Activated T-helper 17 cell treated with anti-CD3 and anti-CD28 coated beads, Interleukin-2, amount 50 U/mL, for 72 hours (primary cell): ENCODE data around the gene FMR1. TPM values are rescaled to one million over a fixed set of nuclear protein-coding genes. Genes with fewer than 3 reads are reported as not detected.

Experiments used
- ATAC-seq: fragments of 150-1000 bp; cut with Tn5 transposase; replicated peaks from 2 replicates; pipeline ENCODE4 v1.10.0; 2021; ENCODE audit warnings: mild to moderate bottlenecking, moderate library complexity
- H3K27ac Mint-ChIP-seq: one replicate; pipeline ENCODE4 v1.8.0; 2022; ENCODE audit warnings: mixed read lengths
- H3K27me3 Mint-ChIP-seq: one replicate; pipeline ENCODE4 v1.8.0; 2022; ENCODE audit warnings: mixed read lengths
- H3K36me3 Mint-ChIP-seq: one replicate; pipeline ENCODE4 v1.8.0; 2022; ENCODE audit warnings: low read depth, mild to moderate bottlenecking, mixed read lengths
- H3K4me1 Mint-ChIP-seq: one replicate; pipeline ENCODE4 v1.8.0; 2022; ENCODE audit warnings: mixed read lengths
- H3K4me3 Mint-ChIP-seq: one replicate; pipeline ENCODE4 v1.8.0; 2022; ENCODE audit warnings: mild to moderate bottlenecking, mixed read lengths
- H3K9me3 Mint-ChIP-seq: one replicate; pipeline ENCODE4 v1.8.0; 2022; ENCODE audit warnings: mixed read lengths
- total RNA-seq, 2 donors: library from RNA; stranded (reverse); gene quantifications; one replicate each; pipeline ENCODE4 v1.2.3, GENCODE V29; 2022

The FMR1 gene
- 10 to 100 TPM; 41.3 to 42.2 TPM for total RNA-seq

DNA sequence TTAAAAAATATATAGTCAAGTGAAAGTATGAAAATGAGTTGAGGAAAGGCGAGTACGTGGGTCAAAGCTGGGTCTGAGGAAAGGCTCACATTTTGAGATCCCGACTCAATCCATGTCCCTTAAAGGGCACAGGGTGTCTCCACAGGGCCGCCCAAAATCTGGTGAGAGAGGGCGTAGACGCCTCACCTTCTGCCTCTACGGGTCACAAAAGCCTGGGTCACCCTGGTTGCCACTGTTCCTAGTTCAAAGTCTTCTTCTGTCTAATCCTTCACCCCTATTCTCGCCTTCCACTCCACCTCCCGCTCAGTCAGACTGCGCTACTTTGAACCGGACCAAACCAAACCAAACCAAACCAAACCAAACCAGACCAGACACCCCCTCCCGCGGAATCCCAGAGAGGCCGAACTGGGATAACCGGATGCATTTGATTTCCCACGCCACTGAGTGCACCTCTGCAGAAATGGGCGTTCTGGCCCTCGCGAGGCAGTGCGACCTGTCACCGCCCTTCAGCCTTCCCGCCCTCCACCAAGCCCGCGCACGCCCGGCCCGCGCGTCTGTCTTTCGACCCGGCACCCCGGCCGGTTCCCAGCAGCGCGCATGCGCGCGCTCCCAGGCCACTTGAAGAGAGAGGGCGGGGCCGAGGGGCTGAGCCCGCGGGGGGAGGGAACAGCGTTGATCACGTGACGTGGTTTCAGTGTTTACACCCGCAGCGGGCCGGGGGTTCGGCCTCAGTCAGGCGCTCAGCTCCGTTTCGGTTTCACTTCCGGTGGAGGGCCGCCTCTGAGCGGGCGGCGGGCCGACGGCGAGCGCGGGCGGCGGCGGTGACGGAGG is at the start of gene FMR1:
Gene FMR1, plus strand, starts transcription at position 728 of the 831 bp plus-strand sequence. CDS start 261 bp downstream, outside the sequence.
- Mint-ChIP-seq H3K27ac (peak within 1 kb of the TSS; percentile 82), H3K4me1 (peaks cover 3% of the 10 kb centered on the region), H3K4me3 (peak within 1 kb of the TSS; percentile 74), H3K27me3 (no peaks in the 10 kb centered on the region), H3K36me3 (peaks cover 10% of the 10 kb centered on the region), H3K9me3 (no peaks in the 10 kb centered on the region)
- peak; percentile 90 for ATAC-seq

DNA sequence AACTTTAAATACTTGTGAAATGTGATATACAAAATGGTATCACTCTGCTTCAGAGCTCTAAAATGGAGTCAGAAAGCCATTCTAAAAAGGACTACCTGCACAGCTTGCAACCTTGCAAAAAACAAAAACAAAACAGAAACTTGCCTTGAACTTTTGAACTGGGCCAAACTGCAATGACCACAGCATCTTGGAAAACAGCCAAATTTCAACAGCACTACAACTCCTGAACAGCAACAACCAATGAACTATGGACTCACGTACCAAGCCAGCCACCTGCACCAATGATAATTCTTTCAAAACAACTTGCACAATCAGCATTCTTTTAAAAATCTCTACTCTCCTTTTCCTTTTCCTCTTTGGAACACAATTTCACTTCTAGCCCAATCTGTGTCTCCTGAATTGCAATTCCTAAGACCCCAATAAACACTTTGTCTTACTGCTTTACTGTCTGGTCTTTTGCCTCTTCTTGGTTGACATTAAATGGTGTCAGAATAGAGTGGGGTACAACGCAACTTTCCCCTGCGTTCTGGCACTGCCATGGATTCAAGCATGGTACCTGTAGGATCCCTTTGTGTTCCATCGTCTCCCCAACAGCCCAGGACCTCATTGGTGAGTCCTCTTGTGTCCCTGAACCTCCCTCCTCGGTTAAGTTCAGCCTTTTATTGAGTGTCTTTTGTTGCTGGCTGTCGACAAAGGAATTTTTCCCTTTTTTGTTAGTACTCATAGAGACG is 35.7 kb upstream of the FMR1 start:
- H3K36me3 Mint-ChIP-seq: no peaks in the 10 kb centered on the region
- no peak overlapping the region for H3K27ac Mint-ChIP-seq
- peaks cover 5% of the 10 kb centered on the region for H3K27me3 Mint-ChIP-seq

DNA sequence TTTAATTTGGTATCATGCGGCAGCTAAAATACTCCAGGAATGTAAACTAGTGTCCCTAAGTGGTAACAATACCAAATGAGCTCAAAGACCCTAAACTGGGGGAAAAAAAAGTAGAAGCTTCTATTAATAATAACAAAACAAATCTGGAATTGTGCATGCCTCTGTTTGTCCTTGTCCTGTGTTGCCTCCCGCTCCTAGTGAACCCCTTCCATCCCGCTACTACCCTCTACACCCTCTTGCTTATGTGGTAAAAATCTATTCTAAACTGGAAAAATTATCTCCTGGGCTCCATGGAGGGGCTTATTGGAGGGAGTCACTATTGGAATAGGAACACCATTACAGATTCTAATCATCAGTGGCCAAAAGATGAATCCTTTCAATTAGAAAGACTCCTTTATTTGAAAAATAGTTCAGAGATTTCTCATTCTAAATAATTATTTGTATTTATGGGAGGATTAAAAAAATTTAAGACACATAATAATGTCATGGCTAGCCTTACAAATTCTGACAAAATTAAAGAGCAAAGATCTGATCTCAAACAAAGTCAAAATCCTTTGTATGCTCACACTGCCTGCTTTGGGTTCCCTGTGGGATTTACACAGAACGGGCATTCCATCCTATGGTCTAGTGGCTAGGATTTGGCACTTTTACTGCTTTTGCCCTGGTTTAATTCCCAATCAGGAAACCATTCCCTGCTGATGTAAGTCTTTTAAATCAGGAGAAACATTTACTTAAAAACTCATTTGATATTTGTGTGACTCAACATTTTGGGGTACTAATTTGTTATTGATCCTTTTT is 34.7 kb upstream of the FMR1 start:
- Mint-ChIP-seq H3K9me3 (peaks cover 3% of the 10 kb centered on the region), H3K4me1 (peaks cover 7% of the 10 kb centered on the region), H3K27me3 (peaks cover 3% of the 10 kb centered on the region), H3K36me3 (no peaks in the 10 kb centered on the region), H3K4me3 (no peak overlapping the region), H3K27ac (no peak overlapping the region)
- ATAC-seq: no peak

More for the DNA sequence above, 35.7 kb upstream of the FMR1 start:
- peaks cover 3% of the 10 kb centered on the region for H3K9me3 Mint-ChIP-seq
- H3K4me3 Mint-ChIP-seq: no peak overlapping the region
- ATAC-seq: no peak
- peaks cover 7% of the 10 kb centered on the region for H3K4me1 Mint-ChIP-seq

DNA sequence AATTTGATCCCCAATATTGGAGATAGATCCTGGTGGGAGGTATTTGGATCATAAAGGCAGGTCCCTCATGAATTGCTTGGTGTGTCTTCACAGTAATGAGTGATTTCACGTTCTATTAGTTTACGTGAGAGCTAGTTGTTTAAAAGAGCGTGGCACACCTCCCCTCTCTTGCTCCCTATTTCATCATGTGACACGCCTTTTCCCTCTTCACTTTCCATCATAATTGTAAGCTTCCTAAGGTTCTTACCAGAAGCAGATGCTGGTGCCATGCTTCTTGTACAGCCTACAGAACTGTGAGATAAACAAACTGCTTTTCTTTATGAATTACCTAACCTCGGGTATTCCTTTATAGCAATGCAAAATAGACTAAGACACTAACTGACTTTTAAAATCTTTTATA is 34.0 kb upstream of the FMR1 start:
- H3K36me3 Mint-ChIP-seq: no peaks in the 10 kb centered on the region
- no peak overlapping the region for H3K27ac Mint-ChIP-seq
- H3K9me3 Mint-ChIP-seq: peaks cover 3% of the 10 kb centered on the region
- peaks cover 3% of the 10 kb centered on the region for H3K27me3 Mint-ChIP-seq
- H3K4me1 Mint-ChIP-seq: peaks cover 7% of the 10 kb centered on the region
- H3K4me3 Mint-ChIP-seq: no peak overlapping the region
- ATAC-seq: no peak

DNA sequence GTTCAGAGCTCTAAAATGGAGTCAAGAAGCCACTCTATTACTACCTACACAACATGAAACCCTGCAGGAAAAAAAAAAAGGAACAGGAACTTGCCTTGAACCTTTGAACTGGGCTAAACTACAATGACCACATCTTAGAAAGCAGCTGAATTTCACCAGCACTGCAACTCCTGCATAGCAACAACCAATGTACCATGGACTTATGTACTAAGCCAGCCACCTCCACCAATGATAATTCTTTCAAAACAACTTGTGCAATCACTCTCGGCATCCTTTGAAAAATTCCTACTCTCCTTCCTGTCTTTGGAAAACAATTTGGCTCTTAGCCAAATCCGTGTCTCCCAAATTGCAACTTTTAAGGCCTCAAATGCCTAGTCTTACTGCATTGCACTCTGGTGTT is 26.8 kb upstream of the FMR1 start:
- H3K36me3 Mint-ChIP-seq: no peaks in the 10 kb centered on the region
- no peaks in the 10 kb centered on the region for H3K27me3 Mint-ChIP-seq
- no peaks in the 10 kb centered on the region for H3K4me1 Mint-ChIP-seq
- H3K9me3 Mint-ChIP-seq: peaks cover 5% of the 10 kb centered on the region
- no peak for ATAC-seq
- no peak overlapping the region for H3K27ac Mint-ChIP-seq
- no peak overlapping the region for H3K4me3 Mint-ChIP-seq

DNA sequence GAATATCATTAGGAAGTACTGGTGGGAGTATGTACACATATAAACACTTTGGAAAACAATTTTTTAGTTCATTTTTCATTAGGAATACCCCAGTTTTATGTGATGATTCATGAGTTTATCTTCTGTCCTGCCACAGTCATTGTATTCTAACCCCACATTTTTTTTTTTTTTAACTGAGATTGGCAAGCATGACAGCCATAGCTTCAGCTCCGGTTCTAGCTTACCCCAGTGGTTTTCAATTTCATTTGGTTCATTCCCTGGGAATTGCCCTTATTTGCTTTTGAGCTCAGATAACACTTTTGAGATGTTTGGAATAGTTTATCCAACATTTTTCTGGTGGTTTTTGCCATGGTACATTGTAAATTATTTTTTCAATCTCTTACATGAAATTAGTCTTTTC is 21.0 kb upstream of the FMR1 start:
- H3K9me3 Mint-ChIP-seq: peaks cover 5% of the 10 kb centered on the region
- H3K27me3 Mint-ChIP-seq: peaks cover 3% of the 10 kb centered on the region
- no peak overlapping the region for H3K27ac Mint-ChIP-seq
- ATAC-seq: no peak
- no peak overlapping the region for H3K4me3 Mint-ChIP-seq
- H3K4me1 Mint-ChIP-seq: no peaks in the 10 kb centered on the region
- no peaks in the 10 kb centered on the region for H3K36me3 Mint-ChIP-seq

DNA sequence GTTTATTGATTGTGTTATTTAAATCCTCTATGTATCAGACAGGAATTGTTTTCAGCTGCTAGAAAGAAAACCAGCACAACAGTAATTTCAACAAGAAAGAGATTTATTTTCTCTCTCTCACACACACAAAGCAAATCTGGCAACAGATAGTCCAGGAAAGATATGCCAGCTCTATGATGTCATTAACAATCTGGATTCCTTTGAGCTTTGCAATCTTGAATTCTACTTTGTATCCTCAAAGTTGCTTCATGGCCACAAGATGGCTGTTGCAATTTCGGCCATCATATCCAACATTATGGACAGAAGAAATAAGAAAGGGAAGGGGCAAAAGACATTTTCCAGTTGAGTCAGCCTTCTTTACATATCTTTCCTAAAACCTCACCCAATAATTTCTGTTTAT is 19.8 kb upstream of the FMR1 start:
- H3K27me3 Mint-ChIP-seq: peaks cover 3% of the 10 kb centered on the region
- peaks cover 5% of the 10 kb centered on the region for H3K9me3 Mint-ChIP-seq
- no peak for ATAC-seq
- H3K27ac Mint-ChIP-seq: no peak overlapping the region
- no peaks in the 10 kb centered on the region for H3K36me3 Mint-ChIP-seq
- H3K4me3 Mint-ChIP-seq: no peak overlapping the region
- no peaks in the 10 kb centered on the region for H3K4me1 Mint-ChIP-seq

DNA sequence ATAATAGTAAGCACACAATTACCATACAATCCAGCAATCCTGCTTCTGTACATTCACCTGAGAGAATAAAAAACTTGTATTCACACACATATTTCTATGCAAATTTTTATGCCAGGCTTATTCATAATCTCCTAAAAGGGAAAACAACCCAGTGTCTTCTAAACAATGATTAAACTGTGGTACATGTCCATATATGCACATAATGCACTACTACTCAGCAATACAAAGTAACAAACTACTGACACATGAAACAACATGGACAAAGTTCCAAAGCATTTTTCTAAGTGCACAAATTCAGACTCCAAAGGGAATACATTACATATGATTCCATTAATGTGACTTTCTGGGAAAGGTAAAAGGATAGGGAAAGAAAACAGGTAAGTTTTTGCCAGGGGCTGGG is 18.0 kb upstream of the FMR1 start:
- no peak for ATAC-seq
- Mint-ChIP-seq H3K4me3 (no peak overlapping the region), H3K27ac (no peak overlapping the region), H3K4me1 (no peaks in the 10 kb centered on the region), H3K27me3 (peaks cover 3% of the 10 kb centered on the region), H3K9me3 (peaks cover under 1% of the 10 kb centered on the region), H3K36me3 (no peaks in the 10 kb centered on the region)

DNA sequence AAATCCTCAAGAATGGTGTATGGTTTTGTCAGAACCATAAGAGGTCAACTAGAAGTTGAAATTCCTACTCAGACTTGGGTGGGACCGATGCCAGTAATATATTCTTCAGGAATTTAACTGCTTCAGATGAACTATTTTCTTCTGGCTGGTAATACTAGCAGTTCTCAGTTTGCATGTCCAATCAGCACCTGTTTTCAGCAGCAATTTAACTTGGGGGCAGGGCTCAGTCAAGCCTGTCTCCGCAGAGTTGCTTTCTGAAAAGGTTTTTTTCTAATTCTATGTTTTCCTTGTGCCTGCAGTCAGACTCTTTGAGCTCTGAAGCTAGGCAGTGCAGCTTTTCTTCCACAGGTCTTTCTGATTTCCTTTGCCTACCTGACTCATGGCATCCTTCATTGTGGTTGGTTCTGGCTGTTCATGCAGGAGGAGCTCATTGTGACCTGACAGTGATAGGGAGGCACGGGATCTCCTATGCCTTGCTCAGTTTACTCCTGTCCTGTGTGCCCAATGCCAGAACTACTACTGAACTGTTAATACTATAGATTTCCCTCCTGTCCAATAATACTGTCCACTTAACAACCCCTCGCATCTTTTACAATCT is 17.3 kb upstream of the FMR1 start:
- Mint-ChIP-seq H3K4me3 (no peak overlapping the region), H3K36me3 (no peaks in the 10 kb centered on the region), H3K4me1 (no peaks in the 10 kb centered on the region), H3K9me3 (no peaks in the 10 kb centered on the region), H3K27ac (no peak overlapping the region), H3K27me3 (peaks cover 3% of the 10 kb centered on the region)
- no peak for ATAC-seq

DNA sequence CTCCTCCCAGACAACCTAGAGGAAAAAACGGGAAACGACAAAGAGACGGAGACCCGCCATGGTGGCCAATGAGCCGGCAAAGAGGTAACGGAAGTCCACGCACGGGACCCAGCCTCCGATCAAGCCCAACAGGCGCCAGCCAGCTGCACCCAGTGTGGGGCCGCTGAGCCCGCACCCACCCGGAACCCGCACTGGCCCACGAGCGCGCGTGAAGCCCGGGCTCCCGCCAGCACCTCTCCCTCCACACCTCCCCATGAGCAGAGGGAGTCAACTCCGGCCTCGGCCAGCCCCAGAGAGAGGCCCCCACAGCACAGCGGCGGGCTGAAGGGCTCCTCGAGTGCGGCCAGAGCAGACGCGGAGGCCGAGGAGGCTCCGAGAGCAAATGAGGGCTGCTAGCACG is 14.6 kb upstream of the FMR1 start:
- Mint-ChIP-seq H3K4me1 (no peaks in the 10 kb centered on the region), H3K4me3 (no peak overlapping the region)

DNA sequence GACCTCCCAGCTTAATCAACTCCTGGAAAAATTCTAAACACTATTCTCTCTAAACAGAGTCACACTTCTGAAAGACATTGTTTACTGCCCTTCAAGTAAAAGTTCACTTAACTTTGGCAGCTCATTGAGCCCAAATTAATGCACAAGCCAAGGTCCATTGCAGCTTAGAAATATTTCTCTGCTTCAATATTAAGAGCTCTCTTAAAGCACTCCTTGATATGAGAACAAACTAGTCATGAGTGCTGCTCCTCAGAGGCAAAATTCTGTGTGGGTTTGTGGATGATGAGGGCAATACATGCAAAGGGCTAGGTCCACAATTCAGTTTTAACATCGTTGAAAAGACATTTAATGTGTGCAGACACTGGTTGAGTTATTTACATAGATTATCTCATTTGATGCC is 12.8 kb upstream of the FMR1 start:
- ATAC-seq: no peak

More for the DNA sequence above, 14.6 kb upstream of the FMR1 start:
- Mint-ChIP-seq H3K27me3 (peaks cover 3% of the 10 kb centered on the region), H3K27ac (no peak overlapping the region), H3K36me3 (no peaks in the 10 kb centered on the region), H3K9me3 (no peaks in the 10 kb centered on the region)
- no peak for ATAC-seq

DNA sequence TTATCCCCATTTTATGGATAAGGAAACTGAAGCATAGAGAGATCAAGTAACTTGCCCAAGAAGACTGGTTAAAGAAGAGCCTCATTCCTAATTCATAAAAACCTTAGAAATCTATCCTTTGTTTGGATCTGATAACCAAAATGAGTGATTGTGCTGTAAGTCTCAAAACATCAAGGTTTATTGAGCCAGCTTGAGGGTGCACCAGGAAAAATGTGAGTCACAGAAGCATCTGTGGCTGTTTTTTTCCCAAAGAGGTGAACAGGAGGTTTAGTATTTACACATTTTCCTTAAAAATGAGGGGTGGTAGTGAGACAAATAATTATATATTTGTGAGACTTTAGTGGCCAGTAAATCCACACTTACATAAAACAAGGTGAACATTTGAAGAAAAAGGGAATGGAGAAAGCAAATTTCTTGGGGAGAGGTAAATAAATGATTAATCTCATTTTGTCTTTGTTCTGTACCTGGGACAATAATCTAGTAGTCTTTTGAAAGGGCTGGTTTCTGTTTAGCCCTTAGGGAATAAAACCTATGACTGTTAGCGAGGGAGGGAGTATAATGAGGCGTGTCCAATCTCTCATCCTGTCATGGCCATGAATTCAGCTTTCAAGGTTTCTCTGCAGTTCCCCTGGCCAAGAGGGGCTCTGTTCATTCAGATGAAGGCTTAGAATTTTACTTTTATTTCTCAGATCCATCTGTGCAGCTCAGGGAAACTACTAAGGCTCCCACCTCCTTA is 12.2 kb upstream of the FMR1 start:
- H3K4me1 Mint-ChIP-seq: no peaks in the 10 kb centered on the region
- no peaks in the 10 kb centered on the region for H3K27me3 Mint-ChIP-seq
- H3K27ac Mint-ChIP-seq: no peak overlapping the region
- no peaks in the 10 kb centered on the region for H3K9me3 Mint-ChIP-seq
- no peak for ATAC-seq
- no peaks in the 10 kb centered on the region for H3K36me3 Mint-ChIP-seq
- H3K4me3 Mint-ChIP-seq: no peak overlapping the region

More for the DNA sequence above, 12.8 kb upstream of the FMR1 start:
- Mint-ChIP-seq H3K27me3 (peaks cover under 1% of the 10 kb centered on the region), H3K27ac (no peak overlapping the region), H3K36me3 (no peaks in the 10 kb centered on the region), H3K4me3 (no peak overlapping the region), H3K4me1 (no peaks in the 10 kb centered on the region), H3K9me3 (no peaks in the 10 kb centered on the region)

DNA sequence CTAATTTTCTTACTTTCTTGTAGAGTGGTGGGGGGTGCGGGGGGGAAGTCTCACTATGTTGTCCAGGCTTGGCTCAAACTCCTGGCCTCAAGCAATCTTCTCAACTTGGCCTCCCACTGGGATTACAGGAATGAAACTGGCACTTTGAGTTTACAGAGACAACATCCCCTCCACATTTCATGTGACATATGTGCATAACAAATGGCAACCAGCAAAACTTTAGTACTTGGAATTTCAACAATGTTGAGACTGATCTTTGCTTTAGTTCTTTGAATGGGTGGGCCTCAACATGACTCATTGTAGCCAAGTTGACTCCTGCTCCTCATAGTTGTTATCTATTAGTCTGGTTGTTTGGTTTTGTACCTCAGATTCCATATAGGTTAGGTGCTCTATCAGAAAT is 11.4 kb upstream of the FMR1 start:
- no peaks in the 10 kb centered on the region for H3K9me3 Mint-ChIP-seq
- ATAC-seq: no peak
- no peaks in the 10 kb centered on the region for H3K27me3 Mint-ChIP-seq
- no peak overlapping the region for H3K4me3 Mint-ChIP-seq
- no peaks in the 10 kb centered on the region for H3K36me3 Mint-ChIP-seq
- no peaks in the 10 kb centered on the region for H3K4me1 Mint-ChIP-seq
- no peak overlapping the region for H3K27ac Mint-ChIP-seq
